H1 (cell line): ENCODE measurements around the gene LARP4B.

Source experiments
- CREB1 ChIP-seq: IDR thresholded peaks from 2 replicates; pipeline ENCODE4 v1.6.1; 2012; ENCODE audit warnings: inconsistent platforms
- EP300 ChIP-seq, 2 experiments: IDR thresholded peaks; 1 replicate in 1 of 2; 2 replicates in 1 of 2; pipeline ENCODE4 v1.6.1; 2011 to 2012; ENCODE audit warnings: low read depth in 2 of 2, low read length in 2 of 2, mild to moderate bottlenecking in 2 of 2, borderline replicate concordance in 1 of 2, inconsistent platforms in 1 of 2, moderate library complexity in 1 of 2
- EZH2 ChIP-seq: fragments of 200-600 bp; sonication (generic); IDR thresholded peaks from 2 replicates; pipeline ENCODE4 v1.7.1; 2012; ENCODE audit warnings: low read depth, mild to moderate bottlenecking, moderate library complexity, low read length, inconsistent platforms; ENCODE audit not compliant: severe bottlenecking
- GABPA ChIP-seq: IDR thresholded peaks from 2 replicates; pipeline ENCODE4 v1.6.1; 2011; ENCODE audit warnings: mild to moderate bottlenecking, low read length, moderate library complexity, borderline replicate concordance; ENCODE audit not compliant: insufficient read depth
- MAFK ChIP-seq: IDR thresholded peaks from 2 replicates; pipeline ENCODE4 v1.6.1; 2012; ENCODE audit warnings: low read depth, mild to moderate bottlenecking, improper control_type of control experiment, low read length
- MAX ChIP-seq: IDR thresholded peaks from 2 replicates; pipeline ENCODE4 v1.6.1; 2012; ENCODE audit warnings: inconsistent platforms
- POLR2AphosphoS5 ChIP-seq: IDR thresholded peaks from 2 replicates; pipeline ENCODE4 v1.6.1; 2011; ENCODE audit warnings: low read depth, low read length
- SP1 ChIP-seq: IDR thresholded peaks from 2 replicates; pipeline ENCODE4 v1.6.1; 2011; ENCODE audit warnings: low read depth, low read length
- ZNF274 ChIP-seq: IDR thresholded peaks from 2 replicates; pipeline ENCODE4 v1.7.0; 2012; ENCODE audit warnings: low read length, borderline replicate concordance; ENCODE audit errors: extremely low read depth
- TF ChIP-seq, protein P1 (sequence below), 3 experiments: IDR thresholded peaks; 1 replicate in 2 of 3; 2 replicates in 1 of 3; pipeline versions ENCODE4 v1.5.1 to v1.6.1; 2011; ENCODE audit warnings: low read length in 3 of 3, mild to moderate bottlenecking in 3 of 3, inconsistent platforms in 2 of 3, low read depth in 1 of 3, moderate library complexity in 1 of 3; ENCODE audit not compliant: insufficient read depth in 1 of 3; ENCODE audit errors: control extremely low read depth in 1 of 3

DNA sequence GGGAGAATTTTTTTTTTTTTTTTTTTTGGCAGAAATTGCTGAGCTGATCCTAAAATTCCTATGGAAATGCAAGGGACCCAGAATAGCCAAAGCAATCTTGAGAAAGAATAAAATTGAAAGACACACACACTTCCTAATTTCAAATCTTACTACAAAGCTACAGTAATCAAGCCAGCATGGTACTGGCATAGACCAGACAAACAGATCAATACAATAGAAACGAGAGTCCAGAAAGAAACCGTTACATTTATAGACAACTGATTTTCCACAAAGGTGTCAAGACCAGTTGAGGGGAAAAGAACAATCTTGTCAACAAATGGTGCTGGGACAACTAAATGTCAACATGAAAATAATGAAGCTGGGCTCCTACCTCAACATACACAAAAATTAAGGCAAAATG is 34.5 kb downstream of the LARP4B start:
- TF ChIP-seq, protein P1, sequence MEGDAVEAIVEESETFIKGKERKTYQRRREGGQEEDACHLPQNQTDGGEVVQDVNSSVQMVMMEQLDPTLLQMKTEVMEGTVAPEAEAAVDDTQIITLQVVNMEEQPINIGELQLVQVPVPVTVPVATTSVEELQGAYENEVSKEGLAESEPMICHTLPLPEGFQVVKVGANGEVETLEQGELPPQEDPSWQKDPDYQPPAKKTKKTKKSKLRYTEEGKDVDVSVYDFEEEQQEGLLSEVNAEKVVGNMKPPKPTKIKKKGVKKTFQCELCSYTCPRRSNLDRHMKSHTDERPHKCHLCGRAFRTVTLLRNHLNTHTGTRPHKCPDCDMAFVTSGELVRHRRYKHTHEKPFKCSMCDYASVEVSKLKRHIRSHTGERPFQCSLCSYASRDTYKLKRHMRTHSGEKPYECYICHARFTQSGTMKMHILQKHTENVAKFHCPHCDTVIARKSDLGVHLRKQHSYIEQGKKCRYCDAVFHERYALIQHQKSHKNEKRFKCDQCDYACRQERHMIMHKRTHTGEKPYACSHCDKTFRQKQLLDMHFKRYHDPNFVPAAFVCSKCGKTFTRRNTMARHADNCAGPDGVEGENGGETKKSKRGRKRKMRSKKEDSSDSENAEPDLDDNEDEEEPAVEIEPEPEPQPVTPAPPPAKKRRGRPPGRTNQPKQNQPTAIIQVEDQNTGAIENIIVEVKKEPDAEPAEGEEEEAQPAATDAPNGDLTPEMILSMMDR (IDR thresholded peaks at IDR 0.05; ENCODE audit: control extremely low read depth in 1 of 3, insufficient read depth in 1 of 3, low read depth in 1 of 3, low read length in 3 of 3) = no peak
- TF ChIP-seq EP300 (IDR thresholded peaks at IDR 0.05; ENCODE audit: borderline replicate concordance in 1 of 2, low read depth in 2 of 2, low read length in 2 of 2) = no peak
- no peak for TF ChIP-seq SP1
- TF ChIP-seq MAFK = no peak
- no peak for TF ChIP-seq ZNF274
- no peak for TF ChIP-seq POLR2AphosphoS5
- no peak for TF ChIP-seq CREB1
- TF ChIP-seq GABPA = no peak
- TF ChIP-seq MAX = no peak
- no peak for TF ChIP-seq EZH2
